ENCODE data around the gene ADAM8.
"Not testable (repeated sequence)": the region's sequence is repeated elsewhere in the genome, so short reads cannot be mapped to it uniquely, and the experiment has no call there.

ADAM8 gene

GRCh38 chr10:133276435-133277201 is at the start of gene ADAM8:
Gene ADAM8 (minus strand): TSS chr10:133276868. CDS start chr10:133276817, 51 bp downstream.
- no peak for DNase-seq

- no peak for DNase-seq
Measured at GRCh38 chr10:133326223-133326551, 49.5 kb upstream of the ADAM8 start.

GRCh38 chr10:133325440-133326222 is 49.0 kb upstream of the ADAM8 start:
- DNase-seq, result no peak

GRCh38 chr10:133324857-133325260 is 48.2 kb upstream of the ADAM8 start:
- no peak for DNase-seq

GRCh38 chr10:133324198-133324792 is 47.6 kb upstream of the ADAM8 start:
- no peak for DNase-seq

- DNase-seq, result not testable (repeated sequence)
Measured at GRCh38 chr10:133322064-133322709, 45.5 kb upstream of the ADAM8 start.

GRCh38 chr10:133320852-133321422 is 44.3 kb upstream of the ADAM8 start:
- not testable (repeated sequence) for DNase-seq

GRCh38 chr10:133318494-133319127 is 41.9 kb upstream of the ADAM8 start:
- peak; percentile 39 to 79 for DNase-seq

- no peak for DNase-seq
Measured at GRCh38 chr10:133316732-133317131, 40.1 kb upstream of the ADAM8 start.

GRCh38 chr10:133316266-133316665 is 39.6 kb upstream of the ADAM8 start:
- no peak for DNase-seq

GRCh38 chr10:133315847-133316246 is 39.2 kb upstream of the ADAM8 start:
- no peak for DNase-seq

- DNase-seq, result no peak
Measured at GRCh38 chr10:133314911-133315310, 38.2 kb upstream of the ADAM8 start.

GRCh38 chr10:133313192-133313591 is 36.5 kb upstream of the ADAM8 start:
- no peak for DNase-seq

GRCh38 chr10:133312769-133313145 is 36.1 kb upstream of the ADAM8 start:
- DNase-seq, result no peak

- DNase-seq, result no peak
Measured at GRCh38 chr10:133312016-133312768, 35.5 kb upstream of the ADAM8 start.

- no peak for DNase-seq
Measured at GRCh38 chr10:133311570-133311969, 34.9 kb upstream of the ADAM8 start.

GRCh38 chr10:133310789-133311188 is 34.1 kb upstream of the ADAM8 start:
- DNase-seq, result no peak

- DNase-seq, result no peak
Measured at GRCh38 chr10:133310399-133310755, 33.7 kb upstream of the ADAM8 start.

- DNase-seq, result no peak
Measured at GRCh38 chr10:133309720-133310398, 33.2 kb upstream of the ADAM8 start.

- peak; percentile 83 to 99 for DNase-seq
Measured at GRCh38 chr10:133309100-133309719, 32.5 kb upstream of the ADAM8 start.

Measured in inflammatory macrophage treated with lipopolysaccharide for 1 hour (primary cell).